GM12875 (cell line): Measurements from ENCODE around the gene FAF1.
"Not testable (repeated sequence)": the region's sequence is repeated elsewhere in the genome, so short reads cannot be mapped to it uniquely, and the experiment has no call there.

Experiments
- H3K4me3 ChIP-seq: one replicate; pipeline ENCODE4 v1.5.1; 2011; ENCODE audit warnings: low read depth, low read length, control low read depth
- TF ChIP-seq, protein P1 (sequence below): IDR thresholded peaks from 2 replicates; pipeline ENCODE4 v1.5.1; 2011; ENCODE audit warnings: low read depth, mild to moderate bottlenecking, control low read depth, inconsistent platforms, low read length, moderate library complexity, borderline replicate concordance; ENCODE audit not compliant: insufficient read depth

The FAF1 gene

DNA sequence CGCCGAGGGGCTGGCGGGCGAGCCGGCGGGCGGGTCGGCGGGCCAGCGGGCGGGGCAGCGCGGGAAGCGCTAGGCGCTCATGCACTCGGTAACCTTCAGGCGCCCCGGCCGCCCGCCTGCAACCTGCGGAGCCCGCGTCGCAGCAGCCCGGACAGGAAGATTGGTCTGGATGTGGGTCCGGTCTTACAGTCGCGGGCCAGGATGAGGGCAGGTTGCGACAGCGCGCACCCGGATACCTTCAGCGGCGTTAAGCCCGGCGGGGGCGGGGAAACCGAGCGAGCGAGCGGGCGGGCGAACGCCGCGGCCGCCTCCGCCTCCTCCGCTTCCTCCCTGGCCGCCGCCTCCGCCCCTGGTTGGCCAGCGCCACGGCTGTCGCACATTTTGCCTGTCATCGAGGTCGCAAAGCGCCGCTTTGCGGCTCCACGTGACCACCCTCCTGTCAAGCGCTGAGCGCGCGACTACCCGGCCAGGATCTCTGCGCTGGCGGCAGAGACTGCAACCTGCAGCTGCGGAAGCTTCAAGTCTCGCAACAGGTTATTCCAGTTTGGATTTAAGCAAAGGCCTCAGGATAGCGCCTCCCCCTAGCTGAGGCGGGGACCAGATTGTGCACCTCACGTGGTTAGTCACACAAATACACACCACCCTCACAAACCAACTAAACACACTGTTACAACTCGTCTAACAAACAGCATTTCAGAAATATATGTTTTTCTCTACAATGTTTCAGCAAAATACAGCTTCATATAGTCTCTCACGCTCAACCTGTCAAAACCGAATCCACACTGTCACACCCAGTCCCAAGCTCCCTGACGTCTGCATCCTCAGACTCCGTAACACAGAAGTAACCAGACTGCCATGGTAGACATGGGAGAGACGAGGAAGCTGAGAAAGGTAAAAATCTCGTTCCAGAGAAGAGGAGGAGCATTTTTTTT lies at the start of gene FAF1:
Gene FAF1, minus strand, starts transcription at position 355 of the 932 bp plus-strand sequence. CDS start 456 bp downstream, outside the sequence.
- TF ChIP-seq, protein P1, sequence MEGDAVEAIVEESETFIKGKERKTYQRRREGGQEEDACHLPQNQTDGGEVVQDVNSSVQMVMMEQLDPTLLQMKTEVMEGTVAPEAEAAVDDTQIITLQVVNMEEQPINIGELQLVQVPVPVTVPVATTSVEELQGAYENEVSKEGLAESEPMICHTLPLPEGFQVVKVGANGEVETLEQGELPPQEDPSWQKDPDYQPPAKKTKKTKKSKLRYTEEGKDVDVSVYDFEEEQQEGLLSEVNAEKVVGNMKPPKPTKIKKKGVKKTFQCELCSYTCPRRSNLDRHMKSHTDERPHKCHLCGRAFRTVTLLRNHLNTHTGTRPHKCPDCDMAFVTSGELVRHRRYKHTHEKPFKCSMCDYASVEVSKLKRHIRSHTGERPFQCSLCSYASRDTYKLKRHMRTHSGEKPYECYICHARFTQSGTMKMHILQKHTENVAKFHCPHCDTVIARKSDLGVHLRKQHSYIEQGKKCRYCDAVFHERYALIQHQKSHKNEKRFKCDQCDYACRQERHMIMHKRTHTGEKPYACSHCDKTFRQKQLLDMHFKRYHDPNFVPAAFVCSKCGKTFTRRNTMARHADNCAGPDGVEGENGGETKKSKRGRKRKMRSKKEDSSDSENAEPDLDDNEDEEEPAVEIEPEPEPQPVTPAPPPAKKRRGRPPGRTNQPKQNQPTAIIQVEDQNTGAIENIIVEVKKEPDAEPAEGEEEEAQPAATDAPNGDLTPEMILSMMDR = peak; percentile 31
- H3K4me3 ChIP-seq = peak within 1 kb of the TSS; percentile 88

DNA sequence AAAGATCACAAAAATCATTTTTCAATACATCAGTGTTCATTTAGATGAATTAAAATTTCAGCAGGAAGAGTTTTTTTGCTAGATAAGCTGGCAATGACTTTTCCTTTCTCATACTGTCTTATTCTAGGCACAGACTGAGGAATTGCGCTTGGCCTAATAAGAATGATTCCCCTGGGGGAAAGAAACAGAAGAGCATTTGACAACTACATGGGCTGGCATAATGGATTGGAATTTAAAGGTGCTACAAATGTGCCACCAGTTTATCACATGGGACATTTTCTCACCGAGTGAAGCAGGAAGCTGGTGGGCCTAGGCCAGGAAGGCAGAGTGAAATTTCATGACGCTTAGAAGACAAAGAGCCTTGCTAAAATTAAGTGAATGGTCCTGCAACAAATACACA lies 49.3 kb upstream of the FAF1 start:
- TF ChIP-seq, protein P1 = no peak
- H3K4me3 ChIP-seq = no peak overlapping the region

GRCh38 chr1:51005549-51005948 lies 45.5 kb upstream of the FAF1 start:
- H3K4me3 ChIP-seq = not testable (repeated sequence)

- TF ChIP-seq, protein P1 = no peak
- H3K4me3 ChIP-seq = no peak overlapping the region
These were observed 42.4 kb upstream of the FAF1 start for GRCh38 chr1:51002516-51002915.

- TF ChIP-seq, protein P1 = no peak
- no peak overlapping the region for H3K4me3 ChIP-seq
These were observed 40.6 kb upstream of the FAF1 start for GRCh38 chr1:51000651-51001050.

DNA sequence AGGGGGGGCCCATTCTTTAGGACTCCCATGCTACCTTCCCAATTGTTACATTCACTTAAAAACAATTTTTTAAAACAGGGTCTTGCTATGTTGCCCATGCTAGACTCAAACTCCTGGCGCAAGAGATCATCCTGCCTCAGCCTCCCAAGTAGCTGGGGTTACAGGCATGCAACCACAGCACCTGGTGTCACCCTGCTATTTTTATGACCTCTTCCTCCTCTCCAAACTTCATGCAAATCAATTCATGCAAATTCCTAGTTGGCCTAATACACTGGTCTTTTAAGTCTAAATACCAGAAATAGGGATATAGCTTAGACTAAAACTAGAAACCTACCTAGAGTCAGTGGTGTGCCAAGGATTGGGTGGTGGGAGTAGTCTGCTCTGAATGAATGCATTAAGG lies 40.1 kb upstream of the FAF1 start:
- H3K4me3 ChIP-seq = no peak overlapping the region
- TF ChIP-seq, protein P1 = no peak

GRCh38 chr1:50999375-50999774 lies 39.3 kb upstream of the FAF1 start:
- not testable (repeated sequence) for H3K4me3 ChIP-seq

GRCh38 chr1:50996083-50996482 lies 36.0 kb upstream of the FAF1 start:
- TF ChIP-seq, protein P1 = no peak
- H3K4me3 ChIP-seq = no peak overlapping the region
